RWPE2 (cell line): ENCODE measurements around the gene ZBTB7C.

ENCODE experiments used
- ATAC-seq: fragments of 200-7000 bp; cut with Tn5 transposase; 3 replicates; pipeline ENCODE4 v1.9.1; 2021; ENCODE audit warnings: low read depth
- DNase-seq: peaks from one replicate; pipeline ENCODE4 v3.0.0-alpha.2; 2020; ENCODE audit warnings: low spot score
- H3K27ac ChIP-seq: fragments of 450-650 bp; 2 replicates; pipeline ENCODE4 v1.5.1; 2017; ENCODE audit warnings: mild to moderate bottlenecking; ENCODE audit not compliant: poor library complexity, severe bottlenecking
- H3K27me3 ChIP-seq: fragments of 250-450 bp; sonication (Bioruptor Pico); 2 replicates; pipeline ENCODE4 v1.5.1; 2021; ENCODE audit warnings: mild to moderate bottlenecking, moderate library complexity; ENCODE audit not compliant: insufficient read depth, poor library complexity, severe bottlenecking
- H3K36me3 ChIP-seq: fragments of 250-450 bp; sonication (Bioruptor Pico); 2 replicates; pipeline ENCODE4 v1.5.1; 2020; ENCODE audit warnings: low read depth, mild to moderate bottlenecking, moderate library complexity
- H3K4me1 ChIP-seq: fragments of 250-450 bp; sonication (Bioruptor Pico); 2 replicates; pipeline ENCODE4 v1.5.1; 2021; ENCODE audit warnings: mild to moderate bottlenecking, moderate library complexity; ENCODE audit not compliant: insufficient read depth, poor library complexity, severe bottlenecking
- H3K4me3 ChIP-seq: fragments of 250-450 bp; sonication (Bioruptor Pico); 2 replicates; pipeline ENCODE4 v1.5.1; 2021; ENCODE audit warnings: mild to moderate bottlenecking, moderate library complexity; ENCODE audit not compliant: severe bottlenecking
- H3K9me3 ChIP-seq: fragments of 250-450 bp; sonication (Bioruptor Pico); 2 replicates; pipeline ENCODE4 v1.5.1; 2021; ENCODE audit warnings: mild to moderate bottlenecking, moderate library complexity; ENCODE audit not compliant: severe bottlenecking
- CTCF ChIP-seq: fragments of 450-650 bp; IDR thresholded peaks from one replicate; pipeline ENCODE4 v1.5.1; 2017; ENCODE audit warnings: mild to moderate bottlenecking, moderate library complexity; ENCODE audit not compliant: poor library complexity, severe bottlenecking

The ZBTB7C gene

GRCh38 chr18:48323151-48323550 is 86.0 kb downstream of the ZBTB7C start:
- DNase-seq (no peak), ATAC-seq (no peak)
- H3K27ac ChIP-seq = no peak overlapping the region
- no peak for TF ChIP-seq CTCF
- peaks cover 25% of the 10 kb centered on the region for H3K4me1 ChIP-seq
- H3K36me3 ChIP-seq = no peaks in the 10 kb centered on the region
- no peaks in the 10 kb centered on the region for H3K9me3 ChIP-seq
- H3K27me3 ChIP-seq = no peaks in the 10 kb centered on the region
- no peak overlapping the region for H3K4me3 ChIP-seq

- Histone ChIP-seq H3K36me3 (no peaks in the 10 kb centered on the region), H3K4me3 (no peak overlapping the region), H3K4me1 (peaks cover 18% of the 10 kb centered on the region), H3K9me3 (no peaks in the 10 kb centered on the region), H3K27me3 (no peaks in the 10 kb centered on the region), H3K27ac (no peak overlapping the region)
- DNase-seq (no peak), ATAC-seq (no peak)
- TF ChIP-seq CTCF = no peak
Measured at GRCh38 chr18:48321536-48321935, 87.6 kb downstream of the ZBTB7C start.

GRCh38 chr18:48321121-48321520 is 88.1 kb downstream of the ZBTB7C start:
- Histone ChIP-seq H3K4me1 (peaks cover 18% of the 10 kb centered on the region), H3K27ac (no peak overlapping the region), H3K36me3 (no peaks in the 10 kb centered on the region), H3K9me3 (no peaks in the 10 kb centered on the region), H3K4me3 (no peak overlapping the region), H3K27me3 (no peaks in the 10 kb centered on the region)
- no peak for TF ChIP-seq CTCF
- ATAC-seq (no peak), DNase-seq (no peak)

GRCh38 chr18:48320639-48320945 is 88.6 kb downstream of the ZBTB7C start:
- Histone ChIP-seq H3K36me3 (no peaks in the 10 kb centered on the region), H3K27ac (no peak overlapping the region), H3K9me3 (no peaks in the 10 kb centered on the region), H3K4me3 (no peak overlapping the region), H3K27me3 (no peaks in the 10 kb centered on the region), H3K4me1 (peaks cover 18% of the 10 kb centered on the region)
- TF ChIP-seq CTCF = no peak
- no peak for DNase-seq
- ATAC-seq = no peak

GRCh38 chr18:48319801-48320638 is 89.2 kb downstream of the ZBTB7C start:
- H3K9me3 ChIP-seq = no peaks in the 10 kb centered on the region
- no peaks in the 10 kb centered on the region for H3K27me3 ChIP-seq
- DNase-seq (no peak), ATAC-seq (peak; percentile 39; the same call in 2 of the 3 replicates)
- H3K4me3 ChIP-seq = no peak overlapping the region
- peaks cover 14% of the 10 kb centered on the region for H3K4me1 ChIP-seq
- TF ChIP-seq CTCF = no peak
- no peak overlapping the region for H3K27ac ChIP-seq
- no peaks in the 10 kb centered on the region for H3K36me3 ChIP-seq
